Measurements from ENCODE around the gene DLGAP4. TPM values are rescaled to one million over a fixed set of nuclear protein-coding genes. Genes with fewer than 3 reads are reported as not detected.
A peak's percentile ranks its signal among the peaks of the same experiment; 100 is the strongest.

DLGAP4 gene
- total RNA-seq, 2 experiments from 2014 or later: 11.5 to 13.1 TPM

DNA sequence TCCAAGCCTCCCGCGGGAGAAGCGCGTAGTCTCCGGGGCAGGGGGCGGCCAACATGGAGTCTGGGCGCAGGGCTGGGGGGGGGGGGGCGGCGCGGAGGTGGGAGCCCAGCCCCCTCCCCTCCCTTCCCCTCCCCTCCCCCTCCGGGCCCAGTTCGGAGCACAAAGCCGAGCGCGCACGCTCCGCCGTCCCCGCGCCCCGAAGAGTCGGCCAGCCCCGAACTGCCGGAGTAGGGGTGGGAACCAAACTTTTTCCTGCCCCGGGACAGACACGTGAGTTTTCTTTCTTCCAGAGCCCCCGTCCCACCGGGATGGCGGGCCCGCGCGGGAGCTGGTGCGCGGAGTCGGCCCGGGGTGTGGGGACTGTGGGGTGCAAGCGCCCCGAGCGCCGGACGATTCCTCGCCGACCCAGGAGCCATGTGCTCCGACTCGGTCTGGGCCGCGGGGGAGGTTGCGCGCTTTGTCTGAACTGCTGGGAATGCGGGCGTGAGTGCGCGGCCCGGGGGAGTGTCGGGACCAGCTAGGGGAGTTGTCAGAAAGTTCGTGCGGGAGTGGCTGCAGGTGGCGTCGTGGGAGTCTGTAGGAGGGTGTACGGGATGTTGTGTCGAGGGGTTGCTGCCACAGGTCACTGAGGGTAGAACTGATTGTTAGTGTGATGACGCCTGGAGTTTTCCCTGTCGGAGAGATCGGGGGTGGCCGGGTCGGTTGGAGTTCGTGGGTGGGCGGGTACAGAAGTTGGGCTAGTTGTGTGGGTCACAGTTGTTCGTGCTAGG, 268.4 kb downstream of the DLGAP4 start:
- ChIA-PET POLR2A (interaction anchor here (0.8 to 13.8 kb wide), 9 partner anchors 8 to 621 kb away, joined by 3 to 214 read pairs (median 4); partner anchors contain the start of genes RAB5IF and SLA2), CTCF (interaction anchor here (1.5 to 4.6 kb wide), 5 partner anchors 15 to 38 kb away, joined by 4 to 25 read pairs (median 5); partner anchors contain the start of gene RAB5IF)
- Mint-ChIP-seq H3K27me3 (no peaks in the 10 kb centered on the region), H3K27ac (peak overlapping the region; percentile 96), H3K4me3 (peak overlapping the region; percentile 89), H3K36me3 (ENCODE audit: low read depth) (peaks cover 34% of the 10 kb centered on the region), H3K9me3 (no peaks in the 10 kb centered on the region), H3K4me1 (ENCODE audit: low read depth) (peaks cover 36% of the 10 kb centered on the region)
- intact Hi-C loops (cut with micrococcal nuclease): loop anchor here (5.0 kb wide), 1 partner anchor 33 kb away; the partner anchor contains the start of gene RAB5IF
- DNase-seq (peak; percentile 63), ATAC-seq (no peak)
- TF ChIP-seq, protein P1, sequence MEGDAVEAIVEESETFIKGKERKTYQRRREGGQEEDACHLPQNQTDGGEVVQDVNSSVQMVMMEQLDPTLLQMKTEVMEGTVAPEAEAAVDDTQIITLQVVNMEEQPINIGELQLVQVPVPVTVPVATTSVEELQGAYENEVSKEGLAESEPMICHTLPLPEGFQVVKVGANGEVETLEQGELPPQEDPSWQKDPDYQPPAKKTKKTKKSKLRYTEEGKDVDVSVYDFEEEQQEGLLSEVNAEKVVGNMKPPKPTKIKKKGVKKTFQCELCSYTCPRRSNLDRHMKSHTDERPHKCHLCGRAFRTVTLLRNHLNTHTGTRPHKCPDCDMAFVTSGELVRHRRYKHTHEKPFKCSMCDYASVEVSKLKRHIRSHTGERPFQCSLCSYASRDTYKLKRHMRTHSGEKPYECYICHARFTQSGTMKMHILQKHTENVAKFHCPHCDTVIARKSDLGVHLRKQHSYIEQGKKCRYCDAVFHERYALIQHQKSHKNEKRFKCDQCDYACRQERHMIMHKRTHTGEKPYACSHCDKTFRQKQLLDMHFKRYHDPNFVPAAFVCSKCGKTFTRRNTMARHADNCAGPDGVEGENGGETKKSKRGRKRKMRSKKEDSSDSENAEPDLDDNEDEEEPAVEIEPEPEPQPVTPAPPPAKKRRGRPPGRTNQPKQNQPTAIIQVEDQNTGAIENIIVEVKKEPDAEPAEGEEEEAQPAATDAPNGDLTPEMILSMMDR (IDR thresholded peaks at IDR 0.05): no peak

DNA sequence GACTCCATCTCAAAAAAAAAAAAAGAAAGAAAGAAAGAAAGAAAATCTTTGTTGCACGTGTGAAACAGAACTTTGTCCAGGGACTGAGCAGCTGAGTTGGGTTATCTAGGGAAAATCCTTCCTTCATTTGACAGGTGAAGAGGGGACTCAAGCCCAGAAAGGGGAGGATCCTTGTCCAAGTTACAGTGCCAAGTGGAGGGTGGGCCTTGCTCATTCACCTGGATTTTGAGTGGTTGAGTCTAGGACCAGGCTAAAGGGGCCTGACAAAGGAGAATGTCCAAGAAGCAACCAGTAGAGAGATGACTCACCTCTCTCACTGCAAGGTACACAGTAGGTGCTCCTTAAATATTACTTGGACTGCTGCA, 269.9 kb downstream of the DLGAP4 start:
- Mint-ChIP-seq H3K27ac (peak overlapping the region; percentile 96), H3K4me3 (peak overlapping the region; percentile 89), H3K36me3 (ENCODE audit: low read depth) (peaks cover 45% of the 10 kb centered on the region), H3K27me3 (no peaks in the 10 kb centered on the region), H3K4me1 (ENCODE audit: low read depth) (peaks cover 45% of the 10 kb centered on the region), H3K9me3 (no peaks in the 10 kb centered on the region)
- TF ChIP-seq, protein P1 (IDR thresholded peaks at IDR 0.05): no peak
- CTCF ChIA-PET: interaction anchor here (1.1 to 4.6 kb wide), 5 partner anchors 13 to 36 kb away, joined by 3 to 25 read pairs (median 5); partner anchors contain the start of gene RAB5IF
- POLR2A ChIA-PET: interaction anchor here (1.6 to 13.8 kb wide), 3 partner anchors 15 to 68 kb away, joined by 6 to 214 read pairs (median 7); partner anchors contain the start of gene RAB5IF
- DNase-seq (no peak), ATAC-seq (no peak)
- intact Hi-C loops (cut with micrococcal nuclease): no loop called here

Other genes with a start within 250 kb of the DLGAP4 start
- gene EPB41L1, start 151.6 kb upstream of the DLGAP4 start, total RNA-seq: 1 to 10 TPM; 1.0 to 2.2 TPM
- 10 to 100 TPM; 18.8 to 19.7 TPM for gene AAR2, start 69.9 kb upstream of the DLGAP4 start, total RNA-seq
- gene MYL9, start 235.2 kb downstream of the DLGAP4 start, total RNA-seq: not detected